GM21390 (cell line): ENCODE data around the gene ELF1.

Experiments used
- ATAC-seq: cut with Tn5 transposase; IDR thresholded peaks from one replicate; pipeline ENCODE4 v1.9.1; 2021; ENCODE audit not compliant: unreplicated experiment

The ELF1 gene

DNA sequence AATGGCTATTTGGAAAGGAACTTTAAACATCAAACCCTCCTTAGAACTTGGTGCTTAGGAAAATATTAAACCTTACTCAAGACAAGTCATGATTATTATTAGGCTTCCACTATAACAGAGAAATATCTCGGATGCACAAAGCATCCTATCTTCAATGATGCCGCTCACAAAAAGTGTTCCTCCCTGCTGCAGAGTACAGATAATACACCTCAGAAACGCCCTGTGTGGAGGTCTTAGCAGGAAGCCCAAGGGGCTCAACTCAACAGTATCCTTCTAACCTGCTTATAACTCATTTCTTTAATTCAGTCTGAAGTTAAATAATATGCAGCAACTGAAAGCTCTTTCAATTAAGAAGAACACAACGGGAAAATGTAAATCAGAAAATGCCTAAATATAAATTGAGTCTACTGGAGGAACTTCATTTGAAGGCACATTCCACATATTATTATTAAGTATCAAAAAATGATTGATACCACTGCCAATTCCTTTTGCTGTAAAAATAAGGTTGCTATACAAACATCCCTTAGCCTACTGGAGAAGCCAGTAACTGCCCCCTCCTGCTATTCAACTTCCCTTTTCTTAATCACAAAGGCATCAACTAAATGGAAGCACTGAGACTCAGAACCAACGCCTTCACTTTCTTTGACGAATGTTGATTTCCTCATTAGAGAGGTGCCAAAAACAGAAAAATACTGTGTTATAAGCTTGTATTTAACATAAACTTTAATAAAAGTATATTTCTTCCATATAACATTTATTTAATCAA lies 12.0 kb downstream of the ELF1 start:
- ATAC-seq: no peak

DNA sequence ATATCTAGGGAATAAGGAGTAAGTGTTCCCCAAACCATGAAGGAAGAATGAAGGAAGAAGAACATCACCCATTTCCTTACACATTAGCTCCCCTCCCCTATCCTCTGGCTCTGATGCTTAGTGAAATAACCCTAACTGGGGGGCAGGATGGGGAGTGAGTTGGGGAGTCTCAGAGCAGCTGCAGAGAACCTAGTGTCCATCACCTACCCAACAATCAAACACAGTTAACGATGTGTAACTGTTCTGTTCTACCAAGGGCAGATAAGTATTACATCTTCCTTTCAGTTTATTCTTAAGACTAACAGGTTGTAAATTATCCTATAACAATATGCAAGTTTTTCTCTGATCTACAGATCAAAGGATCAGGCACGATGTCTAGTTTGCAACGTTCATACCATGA lies 12.8 kb downstream of the ELF1 start:
- ATAC-seq: no peak

DNA sequence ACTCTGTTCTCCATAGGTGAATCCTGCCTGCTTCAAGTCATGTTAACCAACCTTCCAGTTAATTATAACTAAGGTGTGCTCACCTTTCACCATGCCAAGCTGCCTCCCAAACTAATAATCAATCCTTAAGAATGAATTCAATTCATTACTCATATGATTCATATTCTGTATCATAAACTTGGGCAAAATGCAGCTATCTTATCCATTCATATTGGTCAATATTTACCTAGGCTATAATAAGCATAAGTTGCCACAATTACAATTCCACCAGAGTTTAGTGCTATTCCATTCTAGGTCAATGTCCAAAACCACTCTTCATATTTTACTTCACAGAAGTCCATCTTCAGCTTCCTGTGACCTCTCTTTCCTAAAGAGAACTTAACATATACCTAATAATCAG lies 13.4 kb downstream of the ELF1 start:
- no peak for ATAC-seq

DNA sequence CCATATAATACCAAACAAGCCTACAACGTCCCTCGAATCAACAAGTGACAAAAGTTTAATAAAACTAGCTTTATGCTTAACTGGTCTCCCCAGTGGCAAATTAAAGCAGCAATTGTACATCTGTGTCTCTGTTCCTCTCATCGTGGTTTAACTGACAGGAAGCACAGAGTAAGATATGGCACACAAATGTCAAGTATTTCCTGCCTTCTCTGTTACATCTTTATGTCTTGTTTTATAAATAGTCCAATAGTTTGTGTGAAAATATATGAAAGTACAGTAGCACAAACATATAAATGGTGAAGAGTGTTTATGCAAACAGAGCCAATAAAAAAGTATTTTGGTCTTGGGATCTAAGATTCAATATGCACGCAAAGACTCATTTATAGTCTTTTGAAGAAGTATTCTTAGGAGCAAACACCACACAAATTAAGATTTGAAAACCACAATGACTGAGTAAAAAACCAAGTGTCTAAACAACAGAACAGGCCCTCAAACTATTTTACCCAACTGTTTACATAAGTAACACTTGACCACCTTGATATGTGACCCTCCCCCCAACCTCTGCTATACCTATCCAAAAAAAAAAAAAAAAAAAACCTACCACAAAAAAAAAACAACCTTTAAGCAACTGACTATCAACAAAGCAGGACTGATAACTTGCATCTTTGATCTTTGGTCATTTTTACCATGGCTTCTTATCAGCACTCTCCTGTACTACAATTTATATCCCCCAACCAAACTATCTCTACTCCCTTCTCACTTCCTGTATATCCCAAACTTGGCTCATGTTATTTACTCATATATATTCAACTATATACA lies 14.0 kb downstream of the ELF1 start:
- peak; percentile 80 for ATAC-seq

DNA sequence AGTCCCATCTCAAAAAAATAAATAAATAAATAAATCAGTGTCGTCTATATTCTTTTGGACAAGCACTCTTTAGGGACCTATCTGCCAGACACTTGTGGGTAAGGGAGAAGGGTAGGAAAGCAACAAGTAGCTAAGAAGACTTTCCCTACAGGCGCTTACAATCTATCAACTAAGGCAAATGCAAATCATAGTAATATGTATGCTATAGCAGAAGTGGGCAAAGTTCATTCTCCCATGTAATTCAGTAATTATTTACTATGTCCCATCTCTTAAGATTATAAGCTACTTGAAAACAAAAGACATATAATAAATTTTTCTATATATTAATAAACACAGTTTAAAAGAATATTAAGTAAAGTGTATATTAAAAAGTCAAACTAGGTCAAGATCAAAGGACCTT lies 16.5 kb downstream of the ELF1 start:
- ATAC-seq: no peak

DNA sequence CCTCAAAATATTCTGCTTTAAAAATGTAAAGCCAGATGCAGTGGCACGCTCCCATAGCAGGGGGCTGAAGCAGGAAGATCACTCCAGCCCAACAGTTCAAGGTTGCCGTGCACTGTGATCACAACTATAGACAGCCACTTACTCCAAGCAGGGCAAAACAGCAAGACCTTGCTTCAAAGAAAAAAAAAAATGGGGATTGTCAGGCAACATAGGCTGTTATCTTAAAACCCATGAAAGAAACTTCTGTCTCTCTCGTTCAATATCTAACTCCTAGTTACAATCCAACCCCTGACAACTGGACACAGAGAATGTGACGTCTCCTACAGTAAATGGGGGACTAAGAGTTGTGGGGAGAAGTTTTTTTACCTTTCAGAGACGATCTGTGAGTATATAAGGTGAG lies 17.4 kb downstream of the ELF1 start:
- ATAC-seq: no peak

DNA sequence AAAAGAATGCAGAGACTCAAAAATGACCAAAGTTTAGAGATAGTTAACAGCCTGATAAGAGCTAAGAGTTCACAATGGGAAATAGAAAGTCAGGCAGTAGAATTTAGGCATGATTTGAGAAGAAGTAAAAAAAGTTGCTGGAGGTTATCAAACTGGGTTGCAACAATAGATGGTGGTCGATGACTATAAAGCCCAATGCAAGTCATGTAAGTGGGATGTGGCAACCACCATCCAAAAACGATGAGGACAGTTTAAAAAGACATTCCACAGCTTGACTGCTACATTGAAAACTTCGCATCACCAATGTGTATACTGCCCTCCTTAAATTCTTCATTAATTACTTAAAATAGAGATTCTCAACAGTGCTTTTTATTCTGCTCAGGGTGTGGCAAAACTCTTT lies 19.7 kb downstream of the ELF1 start:
- no peak for ATAC-seq

DNA sequence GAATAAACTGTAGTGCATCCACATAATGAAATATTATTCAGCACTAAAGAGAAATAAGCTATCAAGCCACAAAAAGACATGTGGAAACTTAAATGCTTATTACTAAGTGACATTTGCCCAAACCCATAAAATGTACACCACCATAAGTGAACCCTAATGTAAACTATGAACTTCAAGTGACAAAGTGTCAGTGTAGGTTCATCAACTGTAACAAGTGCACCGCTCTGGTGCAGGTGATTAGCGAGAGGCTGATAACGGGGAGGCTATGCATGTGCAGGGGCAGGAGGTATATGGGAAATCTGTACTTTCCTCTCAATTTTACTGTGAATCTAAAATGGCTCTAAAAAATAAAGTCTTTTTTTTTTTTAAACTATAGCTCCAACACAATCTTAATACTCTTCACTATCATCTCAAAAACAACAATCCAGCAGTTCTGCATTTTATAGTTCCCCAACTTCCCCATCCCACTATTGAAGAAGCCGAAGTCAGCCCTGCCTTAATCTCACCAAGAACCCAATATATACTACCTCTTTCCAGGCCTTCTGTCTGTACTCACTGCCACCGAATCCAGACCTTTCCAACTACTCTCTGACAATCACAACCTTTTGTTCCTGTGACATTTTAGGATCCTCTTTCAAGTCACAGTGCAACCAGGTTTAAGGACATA lies 22.6 kb downstream of the ELF1 start:
- no peak for ATAC-seq

DNA sequence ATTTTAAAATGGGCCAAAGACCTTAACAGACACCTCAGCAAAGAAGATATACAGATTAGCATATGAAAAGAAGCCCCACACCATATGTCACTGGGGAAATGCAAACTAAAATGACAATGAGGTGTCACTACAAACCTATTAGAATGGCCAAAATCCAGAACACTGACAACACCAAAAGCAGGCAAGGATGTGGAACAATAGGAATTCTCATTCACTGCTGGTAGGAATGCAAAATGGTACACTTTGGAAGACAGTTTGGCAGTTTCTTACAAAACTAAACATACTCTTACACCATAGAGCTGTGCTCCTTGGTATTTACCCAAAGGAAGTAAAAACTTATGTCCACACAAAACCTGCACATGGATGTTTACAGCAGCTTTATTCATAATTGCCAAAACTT lies 23.1 kb downstream of the ELF1 start:
- ATAC-seq: no peak

DNA sequence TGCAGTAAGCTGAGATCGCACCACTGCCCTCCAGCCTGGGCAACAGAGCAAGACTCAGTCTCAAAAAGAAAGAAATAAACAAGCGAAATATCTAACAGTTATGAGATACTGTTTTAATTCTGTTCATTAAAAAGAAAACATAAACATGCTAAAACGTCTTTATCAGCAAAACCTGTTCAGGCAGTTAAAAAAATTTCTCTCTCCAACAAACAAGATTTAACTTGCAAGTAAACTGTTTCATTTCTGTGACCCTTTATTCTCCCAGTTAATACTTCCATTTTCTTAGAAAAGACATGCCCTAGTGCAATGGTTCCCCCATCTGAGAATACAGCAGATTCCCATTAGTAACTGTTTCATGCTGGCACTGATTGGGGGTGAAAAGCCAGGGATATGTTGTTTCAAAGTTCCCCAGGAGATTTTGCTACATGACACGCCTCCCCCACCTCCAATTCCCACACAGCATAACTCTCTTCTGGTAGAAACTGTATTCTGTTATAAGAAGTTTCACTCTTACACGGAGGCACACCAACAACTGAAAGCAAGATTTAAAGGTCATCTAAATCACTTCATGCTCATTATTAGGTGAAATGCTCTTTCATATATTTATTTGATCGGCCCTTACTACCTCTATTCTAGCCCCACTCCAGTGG lies 24.4 kb downstream of the ELF1 start:
- ATAC-seq: peak; percentile 88

DNA sequence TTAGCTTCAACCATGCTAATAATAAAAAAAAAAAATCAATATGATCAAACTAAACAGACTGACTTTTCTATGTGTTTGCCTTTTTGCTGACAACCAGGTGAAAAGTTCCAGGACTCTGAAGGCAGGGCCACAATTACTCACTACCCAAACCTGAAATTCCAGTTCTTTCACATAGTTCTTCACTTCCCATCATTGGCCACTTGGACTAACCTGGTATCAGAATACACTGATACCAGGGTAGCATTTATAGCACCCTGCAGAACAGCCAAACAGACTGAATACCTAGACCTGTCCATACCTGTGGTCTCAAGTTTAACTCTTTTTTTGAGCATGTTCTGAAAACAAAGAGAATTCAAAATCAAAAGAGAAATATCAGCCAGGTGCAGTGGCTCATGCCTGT lies 25.1 kb downstream of the ELF1 start:
- no peak for ATAC-seq

DNA sequence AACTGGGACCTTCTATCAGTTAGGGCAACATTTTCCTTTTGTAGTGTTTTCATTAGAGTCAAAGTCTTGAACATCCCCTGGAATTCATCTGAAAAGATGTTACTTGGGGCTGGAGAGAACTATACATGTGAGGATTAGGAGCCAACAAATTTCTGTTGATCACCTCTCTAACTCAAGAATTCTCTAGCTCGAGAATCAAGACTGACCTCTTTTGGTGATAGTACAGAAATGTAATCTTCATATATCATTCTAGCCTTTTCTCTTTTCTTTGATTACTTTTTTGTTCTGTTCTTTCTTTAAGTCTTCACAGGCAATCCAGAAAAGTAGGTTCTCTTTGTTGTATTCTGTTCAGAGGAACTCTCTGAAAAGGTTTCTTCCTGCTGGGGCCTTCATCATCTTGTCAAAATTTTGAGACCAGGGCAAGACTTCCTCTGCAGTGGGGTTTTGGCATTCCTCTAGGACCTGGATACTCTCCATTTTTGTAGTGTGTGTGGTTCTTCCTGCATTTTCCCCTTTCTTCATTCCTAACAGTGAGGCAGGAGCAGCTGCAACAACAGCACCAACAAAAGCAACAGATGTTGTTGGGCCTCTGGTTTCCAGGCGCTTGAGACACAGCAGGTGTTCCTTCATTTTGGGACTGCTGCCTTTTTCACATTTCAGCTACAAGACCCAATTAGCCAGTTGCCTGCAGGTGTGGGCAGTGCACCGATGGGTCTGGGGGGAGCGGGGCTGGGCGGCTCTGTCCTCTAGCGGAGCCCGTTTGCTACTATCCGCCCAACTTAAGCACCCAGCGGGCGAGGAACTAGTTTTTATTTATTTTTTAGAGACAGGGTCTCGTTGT lies 26.2 kb downstream of the ELF1 start:
- ATAC-seq: no peak

DNA sequence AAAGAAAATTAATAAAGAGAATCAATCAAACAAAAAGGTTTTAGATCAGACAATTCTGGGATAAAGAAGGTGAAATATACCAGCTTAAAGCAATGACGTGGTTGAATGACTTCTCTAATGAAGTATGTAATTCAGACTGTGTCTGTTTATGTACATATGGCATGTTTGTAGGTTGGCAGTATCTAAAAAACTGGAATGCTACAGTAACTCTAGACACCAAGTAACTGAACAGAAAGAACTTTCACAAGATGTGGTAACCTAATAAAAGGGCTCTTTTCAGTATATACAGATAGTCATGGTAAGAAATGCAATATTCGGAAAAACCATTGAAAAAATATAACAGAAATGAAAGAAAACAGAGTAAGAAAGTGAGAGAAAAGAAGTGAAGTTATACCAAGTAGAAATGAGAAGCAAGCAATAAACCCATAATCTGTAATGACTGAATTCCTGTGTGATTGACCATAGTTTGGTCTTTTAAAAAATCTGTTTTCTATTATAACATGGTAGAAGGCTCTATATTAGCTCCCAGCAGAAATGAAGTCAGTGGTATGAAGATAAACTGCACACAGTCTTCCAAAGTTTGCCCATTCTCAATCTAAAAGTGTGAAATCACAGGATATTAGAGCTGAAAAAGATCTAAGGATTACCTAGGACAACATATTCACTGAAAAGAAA lies 31.4 kb downstream of the ELF1 start:
- ATAC-seq: no peak

DNA sequence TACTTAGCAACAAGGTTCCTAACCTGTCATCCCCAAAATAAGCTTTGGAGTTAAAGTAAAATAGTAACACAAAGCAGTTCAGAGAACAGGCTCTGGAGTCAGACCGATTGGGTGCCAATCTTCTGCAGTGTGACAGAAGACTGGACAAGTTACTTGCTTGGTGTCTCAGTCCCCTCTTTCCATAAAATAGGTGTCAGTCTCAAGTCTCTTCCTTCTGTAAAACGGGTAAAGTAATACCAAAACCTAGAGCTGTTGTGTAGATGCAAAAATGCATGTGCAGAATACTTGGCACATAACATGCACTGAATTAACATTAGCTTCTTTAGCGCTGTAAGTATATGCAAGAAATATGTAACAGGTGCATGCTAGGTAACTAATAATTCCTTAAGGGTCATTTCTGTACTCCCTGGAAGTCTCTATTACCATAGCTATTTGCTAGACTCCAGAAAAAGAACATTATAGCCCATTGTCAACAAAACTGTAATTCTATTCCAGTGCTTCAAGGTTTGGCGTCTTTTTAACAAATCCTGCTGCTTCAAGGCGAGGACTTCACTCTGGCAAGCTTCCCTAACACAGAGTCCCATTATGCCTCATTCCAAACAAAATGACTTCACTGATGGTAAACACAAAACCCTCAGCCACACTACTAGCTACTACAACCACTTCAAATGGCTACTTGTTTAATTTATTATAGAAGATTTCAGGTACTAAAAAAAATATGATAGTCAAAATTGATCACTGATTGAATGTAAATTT lies 32.8 kb downstream of the ELF1 start:
- no peak for ATAC-seq

DNA sequence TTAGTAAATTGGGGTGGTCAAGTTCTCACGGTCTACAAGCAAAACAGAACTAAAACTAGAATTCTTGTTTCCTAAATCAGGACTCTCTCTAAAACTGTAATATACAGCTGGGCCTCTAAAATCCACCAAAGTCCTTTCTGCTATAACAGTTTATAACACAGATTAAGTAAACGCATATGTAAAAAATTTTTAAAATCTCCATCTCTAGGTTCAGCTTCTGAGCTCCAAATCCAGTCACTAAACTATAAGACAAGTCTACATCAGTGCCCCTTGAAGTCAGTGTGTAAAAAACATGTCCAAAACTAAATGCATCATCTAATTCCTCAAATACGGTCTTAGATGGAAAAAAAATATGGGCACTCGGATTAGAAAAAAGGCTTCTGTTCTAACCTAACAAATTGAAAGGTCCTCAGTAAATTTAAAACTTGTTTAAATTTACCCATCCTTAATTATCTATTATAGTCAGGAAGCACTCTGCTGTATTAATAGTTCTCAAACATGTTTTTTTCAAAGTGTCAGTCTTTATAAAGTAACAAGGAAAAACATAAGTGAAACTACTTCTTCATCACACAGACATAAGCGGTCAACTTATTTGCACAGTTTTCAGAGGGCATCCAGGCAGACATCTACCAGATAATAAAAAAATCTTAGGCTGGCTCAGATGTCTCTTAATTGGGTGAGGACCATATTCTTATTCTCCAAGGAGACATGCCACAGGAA lies 33.6 kb downstream of the ELF1 start:
- ATAC-seq: no peak

DNA sequence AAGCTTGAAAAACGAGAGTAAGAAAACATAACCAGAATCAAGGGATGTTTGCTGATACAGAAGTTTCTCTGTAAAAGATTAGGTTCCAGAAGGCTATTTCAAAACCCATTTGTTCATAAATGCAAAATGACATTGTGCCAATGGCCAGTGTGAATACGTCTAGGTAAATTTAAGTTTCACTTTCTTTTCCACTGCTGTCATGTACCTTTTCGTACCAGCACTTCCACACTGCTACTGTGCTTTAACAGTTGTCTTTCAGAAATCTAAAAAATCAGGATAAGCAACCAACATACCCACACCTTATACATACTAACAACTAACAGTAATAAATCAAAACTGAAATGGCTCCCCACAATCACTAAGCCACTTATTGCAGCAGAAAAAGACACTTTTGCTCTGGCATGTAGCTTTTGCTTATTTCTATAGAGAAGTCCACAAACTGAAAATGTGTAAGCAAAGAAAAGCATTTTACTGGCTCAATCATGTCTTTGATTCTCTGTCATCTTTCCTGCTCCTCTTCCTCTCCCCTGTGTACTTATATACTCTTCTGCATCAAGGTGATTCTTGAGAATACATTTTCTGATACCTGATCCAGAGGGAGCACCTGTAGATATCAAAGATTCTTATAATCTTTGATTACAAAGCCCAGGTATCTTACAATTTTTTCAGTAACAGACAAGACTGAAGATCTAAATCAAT lies 34.3 kb downstream of the ELF1 start:
- peak; percentile 53 for ATAC-seq

DNA sequence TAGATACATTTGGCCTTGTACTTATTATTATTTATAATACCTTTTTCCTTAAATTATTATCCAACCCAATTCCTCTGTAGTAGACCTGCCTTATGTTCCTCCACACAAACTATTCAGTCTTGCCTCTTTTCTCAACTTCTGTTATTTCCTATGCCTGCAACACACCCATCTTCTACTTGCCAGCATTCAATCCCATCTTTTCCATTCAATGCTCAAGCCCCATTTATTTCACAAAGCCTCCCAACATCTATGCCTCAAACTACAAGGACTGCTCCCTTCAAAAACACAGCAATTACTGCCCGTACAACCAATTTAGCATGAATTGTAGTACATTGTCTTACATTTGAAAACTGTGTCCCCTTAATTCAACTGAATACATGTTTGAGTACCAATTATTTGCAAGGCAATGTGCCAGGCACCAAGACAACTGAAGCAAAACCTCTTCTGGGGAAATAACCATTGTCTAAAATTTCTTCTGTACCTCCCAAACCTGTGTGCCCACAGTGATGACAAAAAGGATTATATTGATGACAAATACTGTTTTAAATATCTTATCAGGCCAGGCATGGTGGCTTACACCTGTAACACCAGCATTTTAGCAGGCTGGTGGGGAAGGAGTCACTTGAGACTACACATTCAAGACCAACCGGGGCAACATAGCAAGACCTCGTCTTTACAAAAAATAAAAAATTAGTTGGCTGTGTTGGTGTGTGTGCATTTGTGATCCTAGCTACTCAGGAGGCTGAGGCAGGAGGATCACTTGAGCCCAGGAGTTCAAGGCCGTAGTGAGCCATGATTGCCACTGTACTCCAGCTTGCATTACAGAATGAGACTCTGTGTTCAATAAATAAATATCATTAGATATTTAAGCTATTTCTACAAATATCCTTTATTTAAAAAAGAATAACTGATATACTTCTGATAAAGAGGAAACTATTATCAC lies 35.1 kb downstream of the ELF1 start:
- ATAC-seq: no peak
